ENCODE measurements around the gene TSG101. TPM values are rescaled to one million over a fixed set of nuclear protein-coding genes. Genes with fewer than 3 reads are reported as not detected.

TSG101 gene
- total and polyA plus RNA-seq, 12 donors, result 33.1 to 263 (median 74.3) TPM

DNA sequence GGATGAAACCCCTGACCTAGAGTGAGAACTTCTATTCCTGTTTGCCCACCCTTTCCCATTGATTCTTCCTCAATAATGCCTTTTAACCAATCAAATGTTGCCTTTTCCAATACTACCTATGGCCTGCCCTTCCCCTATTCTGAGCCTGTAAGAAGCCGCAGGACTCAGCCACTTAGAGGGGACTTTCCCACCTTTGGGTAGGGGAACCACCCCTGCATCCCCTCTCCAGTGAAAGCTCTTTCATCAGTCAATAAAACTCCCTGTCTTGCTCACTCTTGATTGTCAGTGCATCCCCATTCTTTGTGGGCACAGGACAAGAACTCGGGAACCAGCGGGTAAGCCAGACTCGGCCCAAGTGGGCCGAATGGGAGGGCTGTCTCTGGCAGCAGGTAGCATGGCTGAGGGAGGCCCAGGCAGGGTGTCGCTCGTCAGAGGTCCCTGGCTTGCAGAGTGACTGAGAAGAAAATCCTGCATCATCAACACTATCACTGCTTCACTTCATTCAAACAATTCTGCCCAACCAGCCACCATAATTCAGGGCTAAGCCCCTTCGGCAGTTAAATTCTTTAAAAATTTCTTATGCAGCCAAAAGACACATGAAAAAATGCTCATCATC, 40.7 kb downstream of the TSG101 start:
- intact Hi-C loops (cut with DNase I), result loop anchor here in 1 of 2 donors (10.0 kb wide), 1 partner anchor 59 kb away; no protein-coding TSS in a partner anchor
- no peak overlapping the region for H3K27ac ChIP-seq
- TF ChIP-seq POLR2A (IDR thresholded peaks at IDR 0.05), result no peak
- TF ChIP-seq, protein P1, sequence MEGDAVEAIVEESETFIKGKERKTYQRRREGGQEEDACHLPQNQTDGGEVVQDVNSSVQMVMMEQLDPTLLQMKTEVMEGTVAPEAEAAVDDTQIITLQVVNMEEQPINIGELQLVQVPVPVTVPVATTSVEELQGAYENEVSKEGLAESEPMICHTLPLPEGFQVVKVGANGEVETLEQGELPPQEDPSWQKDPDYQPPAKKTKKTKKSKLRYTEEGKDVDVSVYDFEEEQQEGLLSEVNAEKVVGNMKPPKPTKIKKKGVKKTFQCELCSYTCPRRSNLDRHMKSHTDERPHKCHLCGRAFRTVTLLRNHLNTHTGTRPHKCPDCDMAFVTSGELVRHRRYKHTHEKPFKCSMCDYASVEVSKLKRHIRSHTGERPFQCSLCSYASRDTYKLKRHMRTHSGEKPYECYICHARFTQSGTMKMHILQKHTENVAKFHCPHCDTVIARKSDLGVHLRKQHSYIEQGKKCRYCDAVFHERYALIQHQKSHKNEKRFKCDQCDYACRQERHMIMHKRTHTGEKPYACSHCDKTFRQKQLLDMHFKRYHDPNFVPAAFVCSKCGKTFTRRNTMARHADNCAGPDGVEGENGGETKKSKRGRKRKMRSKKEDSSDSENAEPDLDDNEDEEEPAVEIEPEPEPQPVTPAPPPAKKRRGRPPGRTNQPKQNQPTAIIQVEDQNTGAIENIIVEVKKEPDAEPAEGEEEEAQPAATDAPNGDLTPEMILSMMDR (IDR thresholded peaks at IDR 0.05), result no peak
- 96 to 99% (median 98%) methylated on average over 8 of the region's 8 CpGs for WGBS, 4 donors
- peaks cover 0 to 47% of the 10 kb centered on the region in 2 donors for H3K36me3 ChIP-seq (replicated peaks in 1 of 2)
- H3K27me3 ChIP-seq, result no peaks in the 10 kb centered on the region
- H3K9me3 ChIP-seq (replicated peaks in 1 of 3), result no peaks in the 10 kb centered on the region
- H3K4me3 ChIP-seq, result no peak overlapping the region
- H3K4me1 ChIP-seq (replicated peaks in 1 of 2), result no peaks in the 10 kb centered on the region
- no peak for DNase-seq

DNA sequence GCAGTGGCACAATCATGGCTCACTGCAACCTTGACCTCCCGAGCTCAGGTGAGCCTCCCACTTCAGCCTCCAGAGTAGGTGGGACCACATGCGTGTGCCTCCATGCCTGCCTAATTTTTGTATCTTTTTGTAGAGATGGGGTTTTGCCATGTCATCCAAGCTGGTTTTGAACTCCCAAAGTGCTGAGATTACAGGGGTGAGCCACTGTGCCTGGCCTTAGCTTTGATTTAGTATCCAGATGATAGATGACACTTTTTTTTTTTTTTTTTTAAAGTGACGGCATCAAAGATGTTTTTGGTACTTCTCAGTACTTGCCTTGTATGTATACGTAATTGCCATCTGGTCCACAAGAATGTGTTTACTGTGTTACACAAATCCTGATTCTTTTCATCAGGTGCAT, 47.7 kb downstream of the TSG101 start:
- intact Hi-C loops (cut with DNase I), result no loop called here
- Histone ChIP-seq H3K4me3 (no peak overlapping the region), H3K27ac (no peak overlapping the region), H3K27me3 (no peaks in the 10 kb centered on the region), H3K36me3 (replicated peaks in 1 of 2) (peaks cover 0 to 63% of the 10 kb centered on the region in 2 donors), H3K9me3 (replicated peaks in 1 of 3) (no peaks in the 10 kb centered on the region), H3K4me1 (replicated peaks in 1 of 2) (no peaks in the 10 kb centered on the region)
- 86 to 99% (median 96%) methylated on average over 4 of the region's 4 CpGs for WGBS, 4 donors
- DNase-seq, result no peak
- TF ChIP-seq, protein P1 (IDR thresholded peaks at IDR 0.05), result no peak
- TF ChIP-seq POLR2A (IDR thresholded peaks at IDR 0.05), result no peak

DNA sequence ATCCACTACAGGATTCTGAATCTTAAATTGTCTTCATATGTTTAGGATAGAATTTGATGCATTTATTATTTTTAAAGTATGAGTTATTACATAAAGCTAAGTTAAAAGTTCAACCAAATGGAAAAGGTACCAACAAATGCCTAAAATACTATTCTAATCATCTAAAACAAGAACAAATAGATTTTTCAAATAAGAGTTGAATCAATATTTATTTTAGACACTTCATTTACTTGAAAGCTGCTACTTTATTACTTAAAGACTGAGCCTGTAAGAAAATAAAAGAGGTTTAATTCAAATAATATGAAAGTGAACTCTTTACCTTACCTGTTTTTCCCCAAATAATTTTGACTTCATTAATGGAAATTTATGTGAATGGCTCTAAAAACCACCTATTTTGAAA, 54.2 kb downstream of the TSG101 start:
- Histone ChIP-seq H3K4me3 (no peak overlapping the region), H3K9me3 (replicated peaks in 1 of 3) (no peaks in the 10 kb centered on the region), H3K27me3 (no peaks in the 10 kb centered on the region), H3K4me1 (replicated peaks in 1 of 2) (no peaks in the 10 kb centered on the region), H3K36me3 (replicated peaks in 1 of 2) (peaks cover 0 to 6% of the 10 kb centered on the region in 2 donors), H3K27ac (no peak overlapping the region)
- no peak for DNase-seq
- TF ChIP-seq POLR2A (IDR thresholded peaks at IDR 0.05), result no peak
- TF ChIP-seq, protein P1 (IDR thresholded peaks at IDR 0.05), result no peak
- intact Hi-C loops (cut with DNase I), result no loop called here

DNA sequence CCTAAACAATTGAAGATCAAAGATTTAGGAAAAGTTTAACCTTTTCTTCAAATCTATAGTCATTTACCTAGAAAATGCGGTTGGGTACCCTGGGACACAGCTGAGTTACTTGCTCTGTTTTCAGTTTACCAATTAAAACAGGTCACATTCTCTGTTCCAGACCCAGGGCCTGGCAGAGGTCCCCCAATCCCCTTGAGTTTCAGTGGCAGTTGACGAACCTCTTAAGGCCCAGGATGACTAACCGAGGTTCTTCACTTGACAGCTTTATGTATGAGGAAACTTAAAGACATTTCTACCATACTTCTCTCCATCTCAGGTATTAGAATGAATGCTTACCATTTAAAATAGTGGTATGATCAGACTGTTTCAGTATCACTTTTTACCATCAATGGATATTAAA, 54.7 kb downstream of the TSG101 start:
- Histone ChIP-seq H3K9me3 (replicated peaks in 1 of 3) (no peaks in the 10 kb centered on the region), H3K27me3 (no peaks in the 10 kb centered on the region), H3K4me1 (replicated peaks in 1 of 2) (no peaks in the 10 kb centered on the region), H3K36me3 (replicated peaks in 1 of 2) (no peaks in the 10 kb centered on the region), H3K4me3 (no peak overlapping the region), H3K27ac (no peak overlapping the region)
- intact Hi-C loops (cut with DNase I), result no loop called here
- no peak for DNase-seq
- WGBS, 4 donors, result 94 to 97% (median 95%) methylated on average over 3 of the region's 3 CpGs
- TF ChIP-seq POLR2A (IDR thresholded peaks at IDR 0.05), result no peak
- TF ChIP-seq, protein P1 (IDR thresholded peaks at IDR 0.05), result no peak

Measured in adrenal gland (tissue), 12 donors.